GM21619 (cell line): ENCODE results near the gene TNIK.

Source experiments
- ATAC-seq: cut with Tn5 transposase; IDR thresholded peaks from one replicate; pipeline ENCODE4 v1.9.1; 2021; ENCODE audit not compliant: unreplicated experiment

TNIK gene

GRCh38 chr3:171176244-171176933, 283.8 kb downstream of the TNIK start:
- no peak for ATAC-seq

GRCh38 chr3:171175741-171176234, 284.4 kb downstream of the TNIK start:
- ATAC-seq: no peak

DNA sequence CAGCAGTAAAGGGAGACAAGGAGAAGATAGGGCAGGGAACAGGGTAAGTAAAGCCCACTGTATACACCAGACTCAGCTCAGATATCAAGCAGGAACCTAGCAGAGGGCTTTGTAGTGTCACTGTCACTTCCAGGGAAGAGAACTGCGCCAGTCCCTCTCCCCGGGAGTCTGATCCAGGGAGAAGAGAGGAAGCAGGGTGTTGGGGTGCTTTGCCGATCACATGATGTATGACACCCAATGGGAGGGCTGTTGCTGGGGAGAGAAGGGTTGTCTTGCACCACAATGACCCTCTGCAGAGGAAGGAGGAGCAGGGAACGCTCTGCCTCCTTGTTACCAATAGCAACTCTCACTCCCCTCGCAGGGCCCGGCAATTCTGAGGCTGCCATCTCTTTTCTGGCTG, 286.5 kb downstream of the TNIK start:
- no peak for ATAC-seq

- no peak for ATAC-seq
Measured at GRCh38 chr3:171172070-171172469, 288.1 kb downstream of the TNIK start.

- ATAC-seq: no peak
Measured at GRCh38 chr3:171169866-171170265, 290.3 kb downstream of the TNIK start.

- no peak for ATAC-seq
Measured at GRCh38 chr3:171169443-171169842, 290.8 kb downstream of the TNIK start.

DNA sequence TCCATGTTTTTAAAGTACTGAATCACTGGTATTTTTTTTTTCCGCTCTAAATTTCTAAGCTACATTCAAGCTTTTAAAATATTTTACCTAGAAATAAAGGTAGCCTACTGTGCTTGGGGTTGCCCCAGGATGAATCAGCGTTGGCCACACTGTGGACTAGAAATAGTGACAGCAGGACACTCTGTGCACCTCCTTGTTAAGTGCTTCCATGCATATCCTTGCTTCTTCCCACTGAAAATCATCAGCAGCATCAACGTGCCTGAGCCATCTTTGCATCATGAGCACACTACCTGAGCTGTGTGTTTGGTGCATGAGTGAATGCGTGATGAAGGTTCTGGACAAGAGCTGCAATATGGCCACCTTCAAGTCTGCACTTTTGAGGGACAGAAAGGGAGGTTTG, 291.7 kb downstream of the TNIK start:
- ATAC-seq: no peak

GRCh38 chr3:171168086-171168485, 292.1 kb downstream of the TNIK start:
- ATAC-seq: no peak

- ATAC-seq: peak; percentile 42
Measured at GRCh38 chr3:171165983-171166382, 294.2 kb downstream of the TNIK start.

- peak; percentile 41 for ATAC-seq
Measured at GRCh38 chr3:171165499-171165921, 294.7 kb downstream of the TNIK start.

- ATAC-seq: no peak
Measured at GRCh38 chr3:171164067-171164465, 296.1 kb downstream of the TNIK start.

DNA sequence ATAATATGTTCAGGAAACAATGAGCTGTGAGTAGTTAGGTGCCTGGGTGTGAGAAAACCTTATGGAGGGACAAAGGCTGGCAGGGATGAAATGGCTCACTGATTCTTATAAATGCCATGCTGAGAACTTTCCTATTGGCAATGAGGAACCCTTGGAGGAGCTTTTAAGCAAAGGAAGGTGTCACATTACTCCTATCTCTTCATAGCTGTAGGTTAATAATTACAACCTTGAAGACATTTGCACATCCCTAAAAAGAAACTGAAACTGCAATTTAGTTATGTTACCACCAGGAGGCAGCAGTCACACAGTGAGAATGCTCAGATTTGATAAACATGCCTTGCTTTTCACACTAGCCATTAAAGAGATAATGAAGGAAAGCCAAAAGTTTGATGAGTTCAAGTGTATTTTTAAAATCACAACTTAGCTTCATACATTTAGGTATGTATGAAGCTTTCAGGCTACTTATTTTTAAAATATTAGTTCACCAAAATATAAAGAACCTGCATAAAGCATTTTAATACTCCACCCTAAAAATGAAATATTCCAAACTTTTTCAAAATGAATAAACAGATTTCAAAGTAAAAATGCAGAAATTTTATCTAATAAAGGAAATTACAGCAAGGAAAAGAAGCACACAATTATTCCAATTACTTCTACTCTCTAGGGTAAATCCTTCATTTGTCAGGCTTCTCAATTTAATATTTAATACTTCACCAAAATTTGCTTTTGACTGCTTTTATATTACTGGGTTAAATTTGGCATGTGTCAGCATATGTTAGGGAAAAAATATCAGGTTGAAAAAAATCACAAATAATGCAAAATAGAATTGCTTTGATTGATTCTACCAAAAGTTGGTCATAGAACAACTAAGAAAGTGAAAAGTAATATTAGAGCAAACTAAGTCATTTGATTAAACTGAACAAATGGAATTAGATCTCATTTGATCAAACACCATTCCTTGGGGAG, 296.8 kb downstream of the TNIK start:
- no peak for ATAC-seq

DNA sequence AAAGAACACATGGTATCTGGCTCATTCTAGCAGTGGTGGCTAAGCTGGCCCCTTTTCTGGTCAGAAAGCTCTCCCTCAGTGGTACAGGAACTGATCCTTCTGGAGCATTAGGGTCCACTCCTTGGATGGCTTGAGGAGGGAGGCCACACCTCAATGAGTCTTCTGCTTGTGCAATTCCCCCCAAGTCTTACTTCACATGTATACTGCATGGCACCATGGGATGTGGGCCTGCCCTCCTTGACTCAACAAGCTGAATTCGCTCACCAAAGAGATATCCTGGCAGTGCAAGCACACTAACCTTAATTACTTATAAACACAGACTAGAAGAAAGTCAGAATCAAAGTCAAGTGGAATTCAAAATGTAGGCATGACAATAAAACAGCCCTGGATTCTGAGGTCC, 299.9 kb downstream of the TNIK start:
- ATAC-seq: no peak

DNA sequence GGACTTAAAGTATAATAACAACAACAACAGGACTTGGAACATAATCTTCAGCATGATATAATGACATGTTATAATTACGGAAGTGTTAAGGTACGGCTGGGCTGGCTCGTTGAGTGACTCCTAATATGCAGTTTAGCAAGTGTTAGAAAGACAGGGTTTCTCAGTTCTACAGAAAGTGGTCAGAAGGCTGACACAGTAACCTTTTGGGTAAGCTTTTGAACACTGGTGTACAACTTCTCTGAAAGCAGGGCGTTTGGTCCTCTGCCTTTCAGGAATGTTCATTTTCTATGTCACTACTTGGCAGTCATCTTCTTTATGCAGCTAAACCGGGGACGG, 300.4 kb downstream of the TNIK start:
- no peak for ATAC-seq

DNA sequence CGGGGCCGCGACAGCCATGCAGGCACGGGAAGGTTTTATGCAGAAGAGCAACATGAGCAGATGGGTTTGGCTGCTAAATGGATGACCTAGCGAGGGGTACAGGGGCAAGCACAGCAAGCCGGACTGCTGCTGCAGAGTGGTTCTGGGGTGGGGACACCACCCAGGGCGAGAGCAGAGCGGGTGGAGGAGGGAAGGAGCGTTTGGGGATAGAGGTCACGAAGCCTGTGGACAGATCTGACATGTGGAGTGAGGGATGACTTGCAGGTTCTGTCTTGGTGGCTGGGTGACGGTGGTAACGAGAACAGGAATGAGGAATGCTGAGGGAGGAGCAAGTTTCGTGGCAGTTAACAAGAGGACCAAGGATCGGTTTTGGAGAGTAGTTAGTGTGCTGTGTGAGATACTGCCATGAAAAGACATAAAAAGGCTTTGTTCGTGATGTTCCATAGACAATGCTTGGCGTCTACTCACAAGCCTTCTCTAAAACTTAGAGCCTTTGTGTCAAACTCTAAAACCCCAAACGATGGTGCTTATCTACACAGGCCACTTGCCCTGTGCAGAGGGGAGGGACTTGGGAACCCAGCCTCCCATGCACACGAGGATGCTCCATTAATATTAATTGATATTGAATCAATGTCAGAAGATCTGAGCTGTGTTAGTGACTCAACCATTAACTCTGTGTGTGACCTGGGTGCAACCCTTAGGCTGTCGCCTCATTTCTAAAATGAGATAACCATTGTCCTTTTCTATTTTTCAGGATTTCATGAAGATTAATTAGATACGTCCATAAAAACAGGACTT, 301.0 kb downstream of the TNIK start:
- no peak for ATAC-seq

DNA sequence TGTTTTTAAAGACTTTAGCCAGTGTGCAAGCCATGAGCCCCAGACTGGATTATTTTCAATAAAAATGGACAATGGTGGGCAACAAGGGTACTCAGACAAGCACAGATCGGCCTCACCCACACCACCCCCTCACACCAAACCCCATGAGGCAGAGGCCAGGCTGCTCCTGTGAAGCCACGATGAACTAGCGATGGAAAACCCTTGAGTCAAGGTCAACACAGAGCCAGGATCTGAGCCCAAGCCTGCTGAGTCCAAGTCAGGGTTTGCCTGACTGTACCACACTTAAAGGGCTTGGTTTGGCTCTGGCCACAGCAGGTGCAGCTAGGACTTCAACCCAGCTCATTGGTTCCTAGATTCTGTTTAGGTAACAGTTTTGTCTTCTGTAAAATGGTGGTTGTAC, 302.2 kb downstream of the TNIK start:
- no peak for ATAC-seq

DNA sequence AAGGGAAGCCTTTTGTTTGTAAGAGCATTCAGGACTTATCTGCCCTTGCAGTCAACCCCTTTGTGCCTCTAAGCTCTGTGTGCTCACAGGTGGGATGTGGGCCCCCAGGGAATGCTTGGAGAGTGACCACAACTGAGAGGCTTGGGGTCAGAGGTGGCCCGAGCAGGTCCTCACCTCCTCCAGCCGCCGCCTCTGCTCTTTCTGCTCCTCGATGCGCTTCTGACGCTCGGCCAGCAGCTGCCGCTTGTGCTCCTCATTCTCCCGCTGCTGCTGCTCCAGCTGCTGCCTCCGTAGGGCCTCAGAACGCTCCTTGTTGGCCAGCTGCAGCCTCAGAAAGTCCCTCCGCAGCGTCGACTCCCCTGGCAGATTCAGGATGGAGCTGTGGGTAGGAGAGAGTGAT, 302.9 kb downstream of the TNIK start:
- no peak for ATAC-seq

DNA sequence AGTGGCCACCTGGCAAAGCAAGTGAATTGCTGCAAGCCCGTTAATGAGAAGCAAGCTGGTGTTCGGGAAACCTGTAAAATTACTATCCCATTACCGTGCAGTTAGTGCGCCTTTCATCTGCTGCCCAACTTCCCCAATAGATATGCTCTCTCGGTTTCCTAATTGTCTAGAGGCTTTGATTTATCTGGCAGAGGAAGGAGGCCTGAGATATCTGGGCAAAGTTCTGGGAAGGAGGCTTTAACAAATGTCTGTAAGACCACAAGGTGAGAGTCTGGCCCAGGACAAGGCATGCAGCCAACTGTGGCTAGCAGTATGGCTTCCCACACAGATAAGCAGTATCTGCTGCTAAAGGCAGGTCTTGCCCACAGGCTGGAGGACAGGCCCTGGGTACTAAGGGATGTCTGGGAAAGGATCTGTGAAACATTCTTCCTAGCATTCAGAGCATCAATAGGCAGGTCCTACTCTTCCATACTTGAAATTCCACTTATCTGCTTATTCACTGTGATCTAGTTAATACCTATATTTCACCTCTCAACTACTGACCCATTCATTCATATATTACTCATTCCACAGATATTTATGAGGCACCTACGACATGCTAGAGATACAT, 303.7 kb downstream of the TNIK start:
- no peak for ATAC-seq

DNA sequence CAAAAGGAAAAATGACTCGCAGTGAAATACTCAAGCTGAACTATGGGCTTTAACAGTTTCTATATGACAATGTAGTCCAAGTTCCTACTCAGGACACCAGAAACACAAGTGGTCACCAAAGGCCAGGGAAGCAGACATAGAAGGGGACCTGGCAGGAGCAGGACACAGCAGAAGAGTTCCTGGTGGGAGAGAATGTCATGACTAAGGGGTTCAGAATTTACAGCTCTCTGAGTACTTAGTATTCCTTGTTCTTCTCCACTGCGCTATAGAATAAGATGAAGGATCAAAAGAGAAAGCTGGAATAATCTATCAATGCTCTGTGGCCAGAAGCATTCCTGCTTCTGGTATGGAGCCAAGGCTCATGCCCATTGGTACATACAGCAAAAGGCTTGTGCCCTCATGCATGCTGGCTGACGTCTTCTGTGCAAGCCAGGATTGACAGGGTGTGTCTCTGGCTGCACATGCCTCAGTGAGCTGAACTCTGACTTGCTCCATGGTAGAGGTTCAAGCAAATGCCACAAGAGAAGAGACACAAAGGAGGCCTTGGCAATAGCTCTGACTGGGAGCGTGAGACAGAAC, 305.0 kb downstream of the TNIK start:
- no peak for ATAC-seq

DNA sequence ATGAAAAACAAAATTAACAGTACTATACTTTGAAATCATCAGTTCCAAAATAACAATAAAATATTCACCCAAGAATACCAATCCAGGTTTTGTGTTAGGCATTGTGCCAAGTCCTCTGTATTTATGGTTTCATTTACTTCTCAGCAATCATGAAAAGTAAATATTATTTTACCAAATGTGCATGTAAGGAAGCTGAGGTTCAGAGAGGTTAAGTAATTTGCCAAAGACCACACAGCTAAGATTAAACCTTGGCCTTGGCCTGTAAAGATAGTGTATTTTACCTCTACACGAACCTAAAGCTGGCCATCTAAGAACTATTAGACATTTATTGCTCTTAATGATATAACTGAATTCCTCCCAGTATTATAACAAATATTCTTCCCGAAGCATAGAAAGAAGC, 309.3 kb downstream of the TNIK start:
- no peak for ATAC-seq
